ENCODE results near the gene CNTNAP5. TPM values are rescaled to one million over a fixed set of nuclear protein-coding genes. Genes with fewer than 3 reads are reported as not detected.

The CNTNAP5 gene
- total and polyA plus RNA-seq, 4 donors = not detected

GRCh38 chr2:124180635-124181034 is 155.5 kb downstream of the CNTNAP5 start:
- peaks cover 0 to 1% of the 10 kb centered on the region in 2 donors for H3K27me3 ChIP-seq (ENCODE audit: control insufficient read depth in 1 of 2, insufficient read depth in 2 of 2, low read length in 1 of 2)
- DNase-seq (no peak), ATAC-seq (ENCODE audit: low FRiP score) (peak; percentile 48)
- no peaks in the 10 kb centered on the region for H3K4me1 ChIP-seq (ENCODE audit: control insufficient read depth in 1 of 2, insufficient read depth in 2 of 2, low read length in 2 of 2)
- H3K4me3 ChIP-seq (ENCODE audit: low read length in 2 of 2) = no peak overlapping the region
- H3K9me3 ChIP-seq (ENCODE audit: control insufficient read depth, low read length) = no peaks in the 10 kb centered on the region
- intact Hi-C loops (cut with DNase I) = no loop called here
- no peak overlapping the region for H3K27ac ChIP-seq (ENCODE audit: low read depth in 1 of 2, low read length in 2 of 2)
- H3K36me3 ChIP-seq (ENCODE audit: control insufficient read depth in 1 of 2, insufficient read depth in 2 of 2, low read length in 1 of 2) = no peaks in the 10 kb centered on the region

- H3K4me1 ChIP-seq (ENCODE audit: control insufficient read depth in 1 of 2, insufficient read depth in 2 of 2, low read length in 2 of 2) = no peaks in the 10 kb centered on the region
- no peaks in the 10 kb centered on the region for H3K9me3 ChIP-seq (ENCODE audit: control insufficient read depth, low read length)
- intact Hi-C loops (cut with DNase I) = no loop called here
- no peak for ATAC-seq (ENCODE audit: low FRiP score)
- no peaks in the 10 kb centered on the region for H3K36me3 ChIP-seq (ENCODE audit: control insufficient read depth in 1 of 2, insufficient read depth in 2 of 2, low read length in 1 of 2)
- H3K4me3 ChIP-seq (ENCODE audit: low read length in 2 of 2) = no peak overlapping the region
- DNase-seq = no peak
- 93% methylated on average over 1 of the region's 1 CpG for WGBS, 2 donors
- no peak overlapping the region for H3K27ac ChIP-seq (ENCODE audit: low read depth in 1 of 2, low read length in 2 of 2)
- H3K27me3 ChIP-seq (ENCODE audit: control insufficient read depth in 1 of 2, insufficient read depth in 2 of 2, low read length in 1 of 2) = no peaks in the 10 kb centered on the region
Measured at GRCh38 chr2:124186801-124187200, 161.7 kb downstream of the CNTNAP5 start.

GRCh38 chr2:124187948-124188347 is 162.9 kb downstream of the CNTNAP5 start:
- ATAC-seq (ENCODE audit: low FRiP score) = no peak
- WGBS, 2 donors = 69 to 76% methylated on average over 2 of the region's 2 CpGs
- Histone ChIP-seq H3K27ac (ENCODE audit: low read depth in 1 of 2, low read length in 2 of 2) (no peak overlapping the region), H3K27me3 (ENCODE audit: control insufficient read depth in 1 of 2, insufficient read depth in 2 of 2, low read length in 1 of 2) (no peaks in the 10 kb centered on the region), H3K4me3 (ENCODE audit: low read length in 2 of 2) (no peak overlapping the region), H3K4me1 (ENCODE audit: control insufficient read depth in 1 of 2, insufficient read depth in 2 of 2, low read length in 2 of 2) (no peaks in the 10 kb centered on the region), H3K36me3 (ENCODE audit: control insufficient read depth in 1 of 2, insufficient read depth in 2 of 2, low read length in 1 of 2) (no peaks in the 10 kb centered on the region), H3K9me3 (ENCODE audit: control insufficient read depth, low read length) (no peaks in the 10 kb centered on the region)
- DNase-seq = no peak
- intact Hi-C loops (cut with DNase I) = no loop called here

- H3K4me3 ChIP-seq (ENCODE audit: low read length in 2 of 2) = no peak overlapping the region
- peaks cover 1% of the 10 kb centered on the region for H3K9me3 ChIP-seq (ENCODE audit: control insufficient read depth, low read length)
- intact Hi-C loops (cut with DNase I) = no loop called here
- no peak for ATAC-seq (ENCODE audit: low FRiP score)
- no peak overlapping the region for H3K27ac ChIP-seq (ENCODE audit: low read depth in 1 of 2, low read length in 2 of 2)
- H3K4me1 ChIP-seq (ENCODE audit: control insufficient read depth in 1 of 2, insufficient read depth in 2 of 2, low read length in 2 of 2) = no peaks in the 10 kb centered on the region
- H3K27me3 ChIP-seq (ENCODE audit: control insufficient read depth in 1 of 2, insufficient read depth in 2 of 2, low read length in 1 of 2) = no peaks in the 10 kb centered on the region
- 73 to 80% methylated on average over 4 of the region's 4 CpGs for WGBS, 2 donors
- H3K36me3 ChIP-seq (ENCODE audit: control insufficient read depth in 1 of 2, insufficient read depth in 2 of 2, low read length in 1 of 2) = no peaks in the 10 kb centered on the region
- DNase-seq = no peak
Measured at GRCh38 chr2:124193706-124194105, 168.6 kb downstream of the CNTNAP5 start.

- no peak overlapping the region for H3K4me3 ChIP-seq (ENCODE audit: low read length in 2 of 2)
- H3K27me3 ChIP-seq (ENCODE audit: control insufficient read depth in 1 of 2, insufficient read depth in 2 of 2, low read length in 1 of 2) = no peaks in the 10 kb centered on the region
- no peak for ATAC-seq (ENCODE audit: low FRiP score)
- 75 to 78% methylated on average over 2 of the region's 2 CpGs for WGBS, 2 donors
- no peak for DNase-seq
- intact Hi-C loops (cut with DNase I) = no loop called here
- H3K4me1 ChIP-seq (ENCODE audit: control insufficient read depth in 1 of 2, insufficient read depth in 2 of 2, low read length in 2 of 2) = no peaks in the 10 kb centered on the region
- peaks cover 1% of the 10 kb centered on the region for H3K9me3 ChIP-seq (ENCODE audit: control insufficient read depth, low read length)
- H3K27ac ChIP-seq (ENCODE audit: low read depth in 1 of 2, low read length in 2 of 2) = no peak overlapping the region
- H3K36me3 ChIP-seq (ENCODE audit: control insufficient read depth in 1 of 2, insufficient read depth in 2 of 2, low read length in 1 of 2) = no peaks in the 10 kb centered on the region
Measured at GRCh38 chr2:124201713-124202112, 176.6 kb downstream of the CNTNAP5 start.

GRCh38 chr2:124209441-124209840 is 184.4 kb downstream of the CNTNAP5 start:
- Histone ChIP-seq H3K9me3 (ENCODE audit: control insufficient read depth, low read length) (no peaks in the 10 kb centered on the region), H3K4me3 (ENCODE audit: low read length in 2 of 2) (no peak overlapping the region), H3K27ac (ENCODE audit: low read depth in 1 of 2, low read length in 2 of 2) (no peak overlapping the region), H3K36me3 (ENCODE audit: control insufficient read depth in 1 of 2, insufficient read depth in 2 of 2, low read length in 1 of 2) (no peaks in the 10 kb centered on the region), H3K27me3 (ENCODE audit: control insufficient read depth in 1 of 2, insufficient read depth in 2 of 2, low read length in 1 of 2) (no peaks in the 10 kb centered on the region), H3K4me1 (ENCODE audit: control insufficient read depth in 1 of 2, insufficient read depth in 2 of 2, low read length in 2 of 2) (no peaks in the 10 kb centered on the region)
- intact Hi-C loops (cut with DNase I) = no loop called here
- 82 to 84% methylated on average over 4 of the region's 4 CpGs for WGBS, 2 donors
- DNase-seq = no peak
- no peak for ATAC-seq (ENCODE audit: low FRiP score)

- H3K4me3 ChIP-seq (ENCODE audit: low read length in 2 of 2) = no peak overlapping the region
Measured at GRCh38 chr2:124211461-124211860, 186.4 kb downstream of the CNTNAP5 start.

GRCh38 chr2:124213977-124214587 is 189.0 kb downstream of the CNTNAP5 start:
- DNase-seq (no peak), ATAC-seq (ENCODE audit: low FRiP score) (no peak)
- H3K4me3 ChIP-seq (ENCODE audit: low read length in 2 of 2) = no peak overlapping the region
- no peaks in the 10 kb centered on the region for H3K27me3 ChIP-seq (ENCODE audit: control insufficient read depth in 1 of 2, insufficient read depth in 2 of 2, low read length in 1 of 2)
- H3K9me3 ChIP-seq (ENCODE audit: control insufficient read depth, low read length) = no peaks in the 10 kb centered on the region
- no peaks in the 10 kb centered on the region for H3K4me1 ChIP-seq (ENCODE audit: control insufficient read depth in 1 of 2, insufficient read depth in 2 of 2, low read length in 2 of 2)
- intact Hi-C loops (cut with DNase I) = no loop called here
- 62 to 66% methylated on average over 7 of the region's 7 CpGs for WGBS, 2 donors
- no peak overlapping the region for H3K27ac ChIP-seq (ENCODE audit: low read depth in 1 of 2, low read length in 2 of 2)
- no peaks in the 10 kb centered on the region for H3K36me3 ChIP-seq (ENCODE audit: control insufficient read depth in 1 of 2, insufficient read depth in 2 of 2, low read length in 1 of 2)

More at GRCh38 chr2:124211461-124211860, 186.4 kb downstream of the CNTNAP5 start:
- no peaks in the 10 kb centered on the region for H3K27me3 ChIP-seq (ENCODE audit: control insufficient read depth in 1 of 2, insufficient read depth in 2 of 2, low read length in 1 of 2)
- H3K9me3 ChIP-seq (ENCODE audit: control insufficient read depth, low read length) = no peaks in the 10 kb centered on the region
- no peak overlapping the region for H3K27ac ChIP-seq (ENCODE audit: low read depth in 1 of 2, low read length in 2 of 2)
- no peaks in the 10 kb centered on the region for H3K36me3 ChIP-seq (ENCODE audit: control insufficient read depth in 1 of 2, insufficient read depth in 2 of 2, low read length in 1 of 2)
- ATAC-seq (ENCODE audit: low FRiP score) = no peak
- DNase-seq = no peak
- no peaks in the 10 kb centered on the region for H3K4me1 ChIP-seq (ENCODE audit: control insufficient read depth in 1 of 2, insufficient read depth in 2 of 2, low read length in 2 of 2)
- WGBS, 2 donors = 43 to 44% methylated on average over 2 of the region's 2 CpGs
- intact Hi-C loops (cut with DNase I) = no loop called here

GRCh38 chr2:124246170-124246569 is 221.1 kb downstream of the CNTNAP5 start:
- Histone ChIP-seq H3K4me1 (ENCODE audit: control insufficient read depth in 1 of 2, insufficient read depth in 2 of 2, low read length in 2 of 2) (no peaks in the 10 kb centered on the region), H3K4me3 (ENCODE audit: low read length in 2 of 2) (no peak overlapping the region), H3K27ac (ENCODE audit: low read depth in 1 of 2, low read length in 2 of 2) (no peak overlapping the region), H3K27me3 (ENCODE audit: control insufficient read depth in 1 of 2, insufficient read depth in 2 of 2, low read length in 1 of 2) (no peaks in the 10 kb centered on the region), H3K9me3 (ENCODE audit: control insufficient read depth, low read length) (no peaks in the 10 kb centered on the region), H3K36me3 (ENCODE audit: control insufficient read depth in 1 of 2, insufficient read depth in 2 of 2, low read length in 1 of 2) (no peaks in the 10 kb centered on the region)
- WGBS, 2 donors = 80 to 90% methylated on average over 4 of the region's 4 CpGs
- intact Hi-C loops (cut with DNase I) = no loop called here
- no peak for DNase-seq
- ATAC-seq (ENCODE audit: low FRiP score) = no peak
